ENCODE measurements around the gene EIF4ENIF1. TPM values are rescaled to one million over a fixed set of nuclear protein-coding genes. Genes with fewer than 3 reads are reported as not detected.

Gene EIF4ENIF1
- total RNA-seq (2022; extraction: Qiagen RNA extraction; ENCODE audit: low read depth) = 11.2 to 19.0 TPM (median 15.0 TPM) in 5 replicates

GRCh38 chr22:31489632-31490495 lies at the start of gene EIF4ENIF1:
Gene EIF4ENIF1 (minus strand): TSS chr22:31489842. CDS start chr22:31488718, 1,124 bp downstream.

GRCh38 chr22:31496007-31496734 lies 6.5 kb upstream of the EIF4ENIF1 start, which contains the start of gene SFI1:
Gene SFI1 (plus strand): TSS chr22:31496536. CDS start chr22:31508285, 11,749 bp downstream.

GRCh38 chr22:31399211-31400022 lies 90.2 kb downstream of the EIF4ENIF1 start, which contains the start of gene DRG1:
Gene DRG1 (plus strand): TSS chr22:31399604. CDS start chr22:31399684, 80 bp downstream.

Other genes starting within 250 kb of the EIF4ENIF1 start
- gene PIK3IP1, start 197.4 kb downstream of the EIF4ENIF1 start, total RNA-seq (2022; extraction: Qiagen RNA extraction; ENCODE audit: low read depth) = 1.2 to 1.9 TPM (median 1.3 TPM) in 5 replicates
- 17.2 to 22.8 TPM (median 21.2 TPM) in 5 replicates for gene PATZ1, start 143.5 kb downstream of the EIF4ENIF1 start, total RNA-seq (2022; extraction: Qiagen RNA extraction; ENCODE audit: low read depth)
- 59.3 to 93.1 TPM (median 62.7 TPM) in 5 replicates for gene DRG1, start 90.2 kb downstream of the EIF4ENIF1 start, total RNA-seq (2022; extraction: Qiagen RNA extraction; ENCODE audit: low read depth)
- 9.6 to 12.8 TPM (median 11.5 TPM) in 5 replicates for gene SFI1, start 6.7 kb upstream of the EIF4ENIF1 start, total RNA-seq (2022; extraction: Qiagen RNA extraction; ENCODE audit: low read depth)
- 24.9 to 31.1 TPM (median 28.4 TPM) in 5 replicates for gene PISD, start 172.4 kb upstream of the EIF4ENIF1 start, total RNA-seq (2022; extraction: Qiagen RNA extraction; ENCODE audit: low read depth)

Data from A549 treated with CpdA at 1 μM for 4 hours (cell line).